SK-N-SH (cell line): ENCODE results near the gene OCA2. TPM values are rescaled to one million over a fixed set of nuclear protein-coding genes. Genes with fewer than 3 reads are reported as not detected.

ENCODE experiments used
- CTCF ChIA-PET: fragments of 300-600, 350-600 bp; formaldehyde crosslinking; extraction: SDS; loops from one replicate; lab custom pipeline; 2021; lab: Yijun Ruan, JAX
- POLR2A ChIA-PET: fragments of 350-600 bp; sonication (Branson Sonifier 250); formaldehyde crosslinking; extraction: SDS; loops from one replicate; lab custom pipeline; 2020; ENCODE audit warnings: antibody characterized with exemption, inconsistent platforms; lab: Yijun Ruan, JAX
- DNase-seq: peaks from one replicate; pipeline ENCODE4 v3.0.0; 2012
- H2AFZ ChIP-seq: fragments of 200-600 bp; sonication (generic); 2 replicates; pipeline ENCODE4 v1.8.1; 2016; ENCODE audit warnings: antibody characterized with exemption, mild to moderate bottlenecking, low read depth
- H3F3A ChIP-seq: fragments of 200-600 bp; sonication (generic); replicated peaks from 2 replicates; pipeline ENCODE3; 2016; ENCODE audit warnings: antibody characterized with exemption, mild to moderate bottlenecking; ENCODE audit not compliant: insufficient read depth
- H3K27ac ChIP-seq, 2 experiments: fragments of 200-500 bp in 1 of 2; fragments of 200-600 bp in 1 of 2; sonication (Bioruptor generic) in 1 of 2; sonication (generic), shearing (Covaris generic) in 1 of 2; 2 replicates each; pipeline versions ENCODE4 v1.5.1 to v1.6.1; 2014 to 2016; ENCODE audit warnings: low read depth in 2 of 2, inconsistent platforms in 1 of 2, low read length in 1 of 2, mild to moderate bottlenecking in 1 of 2, mixed read lengths in 1 of 2
- H3K27me3 ChIP-seq: fragments of 200-600 bp; sonication (generic), shearing (Covaris generic); 2 replicates; pipeline ENCODE4 v1.6.1; 2016; ENCODE audit warnings: mixed run types; ENCODE audit not compliant: insufficient read depth
- H3K36me3 ChIP-seq, 2 experiments: fragments of 200-500 bp in 1 of 2; fragments of 200-600 bp in 1 of 2; sonication (Bioruptor generic) in 1 of 2; sonication (generic) in 1 of 2; replicated peaks in 1 of 2; 2 replicates each; pipeline versions ENCODE3 to v1.5.1; 2014 to 2016; ENCODE audit warnings: low read length in 1 of 2, mild to moderate bottlenecking in 1 of 2; ENCODE audit not compliant: insufficient read depth in 2 of 2, control insufficient read depth in 1 of 2
- H3K4me1 ChIP-seq, 2 experiments: fragments of 200-500 bp in 1 of 2; fragments of 200-600 bp in 1 of 2; sonication (Bioruptor generic) in 1 of 2; sonication (generic), shearing (Covaris generic) in 1 of 2; 2 replicates each; pipeline versions ENCODE4 v1.5.1 to v1.6.1; 2014 to 2016; ENCODE audit warnings: low read depth in 1 of 2, low read length in 1 of 2, mixed run types in 1 of 2; ENCODE audit not compliant: insufficient read depth in 2 of 2, control insufficient read depth in 1 of 2
- H3K4me2 ChIP-seq: fragments of 200-600 bp; sonication (generic), shearing (Covaris generic); 2 replicates; pipeline ENCODE4 v1.6.1; 2017; ENCODE audit warnings: mixed run types
- H3K4me3 ChIP-seq, 2 experiments: fragments of 200-500 bp in 1 of 2; fragments of 200-600 bp in 1 of 2; sonication (Bioruptor generic) in 1 of 2; sonication (generic), shearing (Covaris generic) in 1 of 2; 2 replicates each; pipeline versions ENCODE4 v1.5.1 to v1.8.1; 2014 to 2016; ENCODE audit warnings: low read depth in 2 of 2, inconsistent platforms in 1 of 2, low read length in 1 of 2, mild to moderate bottlenecking in 1 of 2, mixed read lengths in 1 of 2, moderate library complexity in 1 of 2
- H3K79me2 ChIP-seq: fragments of 200-600 bp; sonication (generic); 2 replicates; pipeline ENCODE4 v1.8.1; 2017; ENCODE audit warnings: mild to moderate bottlenecking; ENCODE audit not compliant: insufficient read depth
- H3K9ac ChIP-seq: fragments of 200-600 bp; sonication (generic); 2 replicates; pipeline ENCODE4 v1.6.1; 2017; ENCODE audit warnings: mixed run types
- H3K9me2 ChIP-seq: fragments of 200-600 bp; sonication (generic); 2 replicates; pipeline ENCODE4 v1.6.1; 2017; ENCODE audit warnings: mixed run types
- H3K9me3 ChIP-seq: fragments of 200-600 bp; sonication (generic); 2 replicates; pipeline ENCODE4 v1.6.1; 2017; ENCODE audit warnings: mixed run types, mild to moderate bottlenecking, moderate library complexity
- H4K20me1 ChIP-seq: fragments of 200-600 bp; sonication (generic); 2 replicates; pipeline ENCODE4 v1.6.1; 2017; ENCODE audit warnings: mild to moderate bottlenecking, mixed run types; ENCODE audit not compliant: insufficient read depth
- CHD2 ChIP-seq: fragments of 150-350 bp; IDR thresholded peaks from 2 replicates; pipeline ENCODE4 v1.6.1; 2018; ENCODE audit warnings: low read length; ENCODE audit not compliant: partially characterized antibody
- ELF1 ChIP-seq: IDR thresholded peaks from 2 replicates; pipeline ENCODE4 v1.4.0; 2012
- EP300 ChIP-seq, 2 experiments: IDR thresholded peaks; 2 replicates each; pipeline versions ENCODE4 v1.4.0 to v1.6.1; 2012; ENCODE audit warnings: borderline replicate concordance in 1 of 2, low read depth in 1 of 2, low read length in 1 of 2
- EZH2phosphoT487 ChIP-seq: fragments of 200-600 bp; sonication (generic); IDR thresholded peaks from 2 replicates; pipeline ENCODE4 v1.6.1; 2017; ENCODE audit warnings: low read depth, mixed run types, mild to moderate bottlenecking, antibody characterized with exemption, moderate library complexity, borderline replicate concordance
- FOSL2 ChIP-seq: IDR thresholded peaks from 2 replicates; pipeline ENCODE4 v1.4.0; 2012; ENCODE audit warnings: low read depth, mild to moderate bottlenecking, moderate library complexity, borderline replicate concordance
- FOXJ3 ChIP-seq: sonication (generic); formaldehyde crosslinking; IDR thresholded peaks from 2 replicates; pipeline ENCODE4 v1.5.1; 2020; ENCODE audit warnings: mild to moderate bottlenecking, missing genetic modification reagents
- GABPA ChIP-seq: IDR thresholded peaks from 2 replicates; pipeline ENCODE4 v1.4.0; 2012; ENCODE audit warnings: low read depth, mild to moderate bottlenecking
- GATA2 ChIP-seq: sonication (generic); formaldehyde crosslinking; IDR thresholded peaks from 2 replicates; pipeline ENCODE4 v1.5.0; 2020; ENCODE audit warnings: mild to moderate bottlenecking, missing genetic modification reagents
- MXI1 ChIP-seq: IDR thresholded peaks from 2 replicates; pipeline ENCODE4 v1.6.1; 2012; ENCODE audit warnings: mild to moderate bottlenecking, low read depth, low read length, improper control_type of control experiment
- NFIC ChIP-seq: IDR thresholded peaks from 2 replicates; pipeline ENCODE4 v1.4.0; 2012; ENCODE audit warnings: borderline replicate concordance
- NRF1 ChIP-seq: IDR thresholded peaks from 2 replicates; pipeline ENCODE4 v1.6.1; 2012; ENCODE audit warnings: low read depth, mild to moderate bottlenecking, low read length
- POLR2AphosphoS5 ChIP-seq: IDR thresholded peaks from 2 replicates; pipeline ENCODE4 v1.6.1; 2012; ENCODE audit warnings: low read depth, low read length
- RAD21 ChIP-seq: IDR thresholded peaks from 2 replicates; pipeline ENCODE4 v1.6.1; 2012; ENCODE audit warnings: mild to moderate bottlenecking, low read length
- RCOR1 ChIP-seq: fragments of 150-350 bp; IDR thresholded peaks from 2 replicates; pipeline ENCODE4 v1.6.1; 2017; ENCODE audit warnings: antibody characterized with exemption, low read length
- RXRA ChIP-seq: IDR thresholded peaks from 2 replicates; pipeline ENCODE4 v1.4.0; 2012; ENCODE audit warnings: low read depth, mild to moderate bottlenecking, borderline replicate concordance
- SIN3A ChIP-seq: IDR thresholded peaks from 2 replicates; pipeline ENCODE4 v1.6.1; 2012; ENCODE audit warnings: low read depth, mild to moderate bottlenecking, low read length, moderate library complexity, borderline replicate concordance
- TAF1 ChIP-seq: IDR thresholded peaks from 2 replicates; pipeline ENCODE4 v1.6.1; 2012; ENCODE audit warnings: low read depth, mild to moderate bottlenecking, low read length, moderate library complexity, borderline replicate concordance
- TCF12 ChIP-seq: IDR thresholded peaks from 2 replicates; pipeline ENCODE4 v1.4.0; 2012
- YY1 ChIP-seq: IDR thresholded peaks from 2 replicates; pipeline ENCODE4 v1.4.0; 2012; ENCODE audit warnings: low read depth, mild to moderate bottlenecking
- WGBS: methylation state at CpG from one replicate; pipeline ENCODE4 v1.1.6; 2017; ENCODE audit warnings: low lambda C conversion rate; 5-methylcytosine and 5-hydroxymethylcytosine counted together
- polyA plus RNA-seq, 3 experiments: library from polyadenylated mRNA; depleted of rRNA; stranded (reverse); fragments of >200 nt; gene quantifications; 2 replicates each; pipeline ENCODE4 v1.2.3, GENCODE V29; 2012
- TF ChIP-seq, protein P1 (sequence below): IDR thresholded peaks from 2 replicates; pipeline ENCODE4 v1.4.0; 2012; ENCODE audit warnings: low read depth
- TF ChIP-seq, protein P2 (sequence below): fragments of 150-350 bp; IDR thresholded peaks from 2 replicates; pipeline ENCODE4 v1.6.1; 2016; ENCODE audit warnings: mild to moderate bottlenecking, low read depth, low read length
- TF ChIP-seq, protein P3 (sequence below): fragments of 200-600 bp; sonication (generic); IDR thresholded peaks from 2 replicates; pipeline ENCODE4 v1.6.1; 2017; ENCODE audit warnings: antibody characterized with exemption, mild to moderate bottlenecking, moderate library complexity
- TF ChIP-seq, protein P4 (sequence below): IDR thresholded peaks from 2 replicates; pipeline ENCODE4; 2012
- TF ChIP-seq, protein P5 (sequence below): IDR thresholded peaks from 2 replicates; pipeline ENCODE4 v1.4.0; 2012; ENCODE audit warnings: low read depth, borderline replicate concordance

OCA2 gene
- polyA plus RNA-seq, 1 of the 3 experiments (the other 2 are of a cell fraction), result 0.16 TPM

DNA sequence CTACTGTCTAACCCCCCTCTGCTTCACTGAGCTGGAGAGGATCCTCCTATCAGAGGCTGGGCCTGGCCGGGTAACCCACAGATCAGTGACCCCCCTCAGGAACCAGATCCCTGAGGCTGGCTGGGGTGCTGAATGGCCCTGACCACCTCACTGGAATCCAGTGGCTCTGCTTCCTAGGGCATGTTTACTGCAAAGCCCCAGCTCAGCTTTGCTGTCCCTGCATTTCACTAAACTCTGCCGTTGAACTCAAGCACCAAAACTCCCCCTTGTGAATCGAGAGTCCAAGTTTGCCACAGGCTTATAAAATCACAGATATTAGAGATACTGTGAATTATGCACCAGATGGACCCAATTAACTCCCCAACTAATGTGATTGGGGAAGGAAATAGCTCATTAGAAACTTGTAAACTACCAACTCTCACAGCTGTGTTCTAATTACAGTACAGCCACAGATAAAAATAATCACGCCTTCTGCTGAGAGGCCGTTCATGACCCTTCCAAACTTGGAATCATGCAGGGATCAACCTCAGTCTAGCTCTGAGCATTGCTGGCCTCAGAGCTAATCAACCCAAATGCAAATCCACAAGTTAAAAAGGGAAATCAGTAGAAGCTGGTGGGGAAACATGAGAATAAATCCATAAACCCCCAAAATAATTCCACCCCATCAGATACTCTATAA, 47.0 kb downstream of the OCA2 start:
- WGBS, result 24% methylated on average over 5 of the region's 5 CpGs
- H3K4me3 ChIP-seq, result no peak overlapping the region
- no peak overlapping the region for H2AFZ ChIP-seq
- H3K27me3 ChIP-seq, result no peaks in the 10 kb centered on the region
- ChIA-PET CTCF (interaction anchor here (0.8 to 2.0 kb wide), 6 partner anchors 9 to 39 kb away, joined by 3 to 13 read pairs (median 3); no protein-coding TSS in a partner anchor), POLR2A (no interaction called here)
- H3K4me1 ChIP-seq, result peaks cover 0 to 32% of the 10 kb centered on the region in 2 experiments; a peak in 1 of 4 replicates
- peak; percentile 54 for DNase-seq
- H3K79me2 ChIP-seq, result no peaks in the 10 kb centered on the region
- H3K36me3 ChIP-seq, result no peaks in the 10 kb centered on the region
- H3K9me2 ChIP-seq, result no peaks in the 10 kb centered on the region
- no peaks in the 10 kb centered on the region for H4K20me1 ChIP-seq
- peak overlapping the region in 1 of 2 experiments; percentile 64; a peak in 2 of 4 replicates for H3K27ac ChIP-seq
- no peaks in the 10 kb centered on the region for H3K9me3 ChIP-seq
- H3F3A ChIP-seq, result no peaks in the 10 kb centered on the region
- H3K4me2 ChIP-seq, result no peak overlapping the region
- H3K9ac ChIP-seq, result no peak overlapping the region
- TF ChIP-seq SIN3A (no peak), ELF1 (no peak), MXI1 (no peak), POLR2AphosphoS5 (no peak), FOXJ3 (CRISPR knock-in tag) (no peak), CHD2 (peak; percentile 27), EZH2phosphoT487 (no peak), YY1 (no peak), TAF1 (no peak), RXRA (no peak), FOSL2 (no peak), NFIC (no peak), GABPA (no peak), GATA2 (no peak; the same call in 1 of the 2 replicates), TCF12 (no peak), RCOR1 (peak; percentile 41; the same call in 1 of the 2 replicates), NRF1 (no peak), RAD21 (peak; percentile 34), EP300 (IDR thresholded peaks at IDR 0.05; ENCODE audit: borderline replicate concordance in 1 of 2, low read depth in 1 of 2, low read length in 1 of 2) (peak in 1 of 2 experiments; percentile 54; a peak in 1 of 4 replicates)
- TF ChIP-seq, protein P1, sequence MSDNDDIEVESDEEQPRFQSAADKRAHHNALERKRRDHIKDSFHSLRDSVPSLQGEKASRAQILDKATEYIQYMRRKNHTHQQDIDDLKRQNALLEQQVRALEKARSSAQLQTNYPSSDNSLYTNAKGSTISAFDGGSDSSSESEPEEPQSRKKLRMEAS, result no peak
- TF ChIP-seq, protein P2, sequence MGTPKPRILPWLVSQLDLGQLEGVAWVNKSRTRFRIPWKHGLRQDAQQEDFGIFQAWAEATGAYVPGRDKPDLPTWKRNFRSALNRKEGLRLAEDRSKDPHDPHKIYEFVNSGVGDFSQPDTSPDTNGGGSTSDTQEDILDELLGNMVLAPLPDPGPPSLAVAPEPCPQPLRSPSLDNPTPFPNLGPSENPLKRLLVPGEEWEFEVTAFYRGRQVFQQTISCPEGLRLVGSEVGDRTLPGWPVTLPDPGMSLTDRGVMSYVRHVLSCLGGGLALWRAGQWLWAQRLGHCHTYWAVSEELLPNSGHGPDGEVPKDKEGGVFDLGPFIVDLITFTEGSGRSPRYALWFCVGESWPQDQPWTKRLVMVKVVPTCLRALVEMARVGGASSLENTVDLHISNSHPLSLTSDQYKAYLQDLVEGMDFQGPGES, result no peak
- TF ChIP-seq, protein P3, sequence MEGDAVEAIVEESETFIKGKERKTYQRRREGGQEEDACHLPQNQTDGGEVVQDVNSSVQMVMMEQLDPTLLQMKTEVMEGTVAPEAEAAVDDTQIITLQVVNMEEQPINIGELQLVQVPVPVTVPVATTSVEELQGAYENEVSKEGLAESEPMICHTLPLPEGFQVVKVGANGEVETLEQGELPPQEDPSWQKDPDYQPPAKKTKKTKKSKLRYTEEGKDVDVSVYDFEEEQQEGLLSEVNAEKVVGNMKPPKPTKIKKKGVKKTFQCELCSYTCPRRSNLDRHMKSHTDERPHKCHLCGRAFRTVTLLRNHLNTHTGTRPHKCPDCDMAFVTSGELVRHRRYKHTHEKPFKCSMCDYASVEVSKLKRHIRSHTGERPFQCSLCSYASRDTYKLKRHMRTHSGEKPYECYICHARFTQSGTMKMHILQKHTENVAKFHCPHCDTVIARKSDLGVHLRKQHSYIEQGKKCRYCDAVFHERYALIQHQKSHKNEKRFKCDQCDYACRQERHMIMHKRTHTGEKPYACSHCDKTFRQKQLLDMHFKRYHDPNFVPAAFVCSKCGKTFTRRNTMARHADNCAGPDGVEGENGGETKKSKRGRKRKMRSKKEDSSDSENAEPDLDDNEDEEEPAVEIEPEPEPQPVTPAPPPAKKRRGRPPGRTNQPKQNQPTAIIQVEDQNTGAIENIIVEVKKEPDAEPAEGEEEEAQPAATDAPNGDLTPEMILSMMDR, result no peak
- TF ChIP-seq, protein P4, sequence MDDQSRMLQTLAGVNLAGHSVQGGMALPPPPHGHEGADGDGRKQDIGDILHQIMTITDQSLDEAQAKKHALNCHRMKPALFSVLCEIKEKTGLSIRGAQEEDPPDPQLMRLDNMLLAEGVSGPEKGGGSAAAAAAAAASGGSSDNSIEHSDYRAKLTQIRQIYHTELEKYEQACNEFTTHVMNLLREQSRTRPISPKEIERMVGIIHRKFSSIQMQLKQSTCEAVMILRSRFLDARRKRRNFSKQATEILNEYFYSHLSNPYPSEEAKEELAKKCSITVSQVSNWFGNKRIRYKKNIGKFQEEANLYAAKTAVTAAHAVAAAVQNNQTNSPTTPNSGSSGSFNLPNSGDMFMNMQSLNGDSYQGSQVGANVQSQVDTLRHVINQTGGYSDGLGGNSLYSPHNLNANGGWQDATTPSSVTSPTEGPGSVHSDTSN, result no peak
- TF ChIP-seq, protein P5, sequence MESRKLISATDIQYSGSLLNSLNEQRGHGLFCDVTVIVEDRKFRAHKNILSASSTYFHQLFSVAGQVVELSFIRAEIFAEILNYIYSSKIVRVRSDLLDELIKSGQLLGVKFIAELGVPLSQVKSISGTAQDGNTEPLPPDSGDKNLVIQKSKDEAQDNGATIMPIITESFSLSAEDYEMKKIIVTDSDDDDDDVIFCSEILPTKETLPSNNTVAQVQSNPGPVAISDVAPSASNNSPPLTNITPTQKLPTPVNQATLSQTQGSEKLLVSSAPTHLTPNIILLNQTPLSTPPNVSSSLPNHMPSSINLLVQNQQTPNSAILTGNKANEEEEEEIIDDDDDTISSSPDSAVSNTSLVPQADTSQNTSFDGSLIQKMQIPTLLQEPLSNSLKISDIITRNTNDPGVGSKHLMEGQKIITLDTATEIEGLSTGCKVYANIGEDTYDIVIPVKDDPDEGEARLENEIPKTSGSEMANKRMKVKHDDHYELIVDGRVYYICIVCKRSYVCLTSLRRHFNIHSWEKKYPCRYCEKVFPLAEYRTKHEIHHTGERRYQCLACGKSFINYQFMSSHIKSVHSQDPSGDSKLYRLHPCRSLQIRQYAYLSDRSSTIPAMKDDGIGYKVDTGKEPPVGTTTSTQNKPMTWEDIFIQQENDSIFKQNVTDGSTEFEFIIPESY, result no peak
